Liver (tissue), 9 donors: Measurements from ENCODE around the gene ITGB7. TPM values are rescaled to one million over a fixed set of nuclear protein-coding genes. Genes with fewer than 3 reads are reported as not detected.

Experiments used
- DNase-seq: peaks from one replicate; pipeline ENCODE4 v3.0.0-alpha.2; 2017; ENCODE audit warnings: low spot score
- H3K27ac ChIP-seq, 2 donors: one replicate each; pipeline ENCODE4 v1.7.0; 2013; ENCODE audit warnings: inconsistent platforms in 2 of 2, low read length in 2 of 2, control low read depth in 1 of 2, low read depth in 1 of 2, mild to moderate bottlenecking in 1 of 2
- H3K27me3 ChIP-seq, 4 donors: one replicate each; pipeline versions ENCODE4 v1.6.1 to v1.7.0; 2013; ENCODE audit warnings: low read length in 3 of 4, inconsistent platforms in 1 of 4, mild to moderate bottlenecking in 1 of 4, moderate library complexity in 1 of 4; ENCODE audit not compliant: control insufficient read depth in 4 of 4, insufficient read depth in 4 of 4
- H3K36me3 ChIP-seq, 4 donors: one replicate each; pipeline versions ENCODE4 v1.6.1 to v1.7.0; 2013; ENCODE audit warnings: low read length in 3 of 4, mild to moderate bottlenecking in 3 of 4, low read depth in 1 of 4, moderate library complexity in 1 of 4; ENCODE audit not compliant: control insufficient read depth in 4 of 4, insufficient read depth in 3 of 4
- H3K4me1 ChIP-seq, 4 donors: one replicate each; pipeline versions ENCODE4 v1.6.1 to v1.7.0; 2013; ENCODE audit warnings: low read length in 3 of 4, mild to moderate bottlenecking in 3 of 4, moderate library complexity in 1 of 4; ENCODE audit not compliant: control insufficient read depth in 4 of 4, insufficient read depth in 4 of 4
- H3K4me3 ChIP-seq, 3 donors: one replicate each; pipeline versions ENCODE4 v1.6.1 to v1.7.0; 2013; ENCODE audit warnings: low read length in 3 of 3, control low read depth in 1 of 3, low read depth in 1 of 3, mild to moderate bottlenecking in 1 of 3
- H3K9ac ChIP-seq, 2 donors: one replicate each; pipeline ENCODE4 v1.7.0; 2013; ENCODE audit warnings: low read length in 2 of 2, mild to moderate bottlenecking in 2 of 2, moderate library complexity in 2 of 2, control low read depth in 1 of 2, low read depth in 1 of 2
- H3K9me3 ChIP-seq, 4 donors: one replicate each; pipeline versions ENCODE4 v1.6.1 to v1.7.0; 2013; ENCODE audit warnings: low read length in 3 of 4; ENCODE audit not compliant: control insufficient read depth in 4 of 4
- EGR1 ChIP-seq, 2 donors: IDR thresholded peaks; 2 replicates each; pipeline ENCODE4 v1.6.1; 2016 to 2018; ENCODE audit warnings: antibody characterized with exemption in 2 of 2, low read depth in 2 of 2
- FOXA2 ChIP-seq: IDR thresholded peaks from 2 replicates; pipeline ENCODE4 v1.6.1; 2016; ENCODE audit warnings: antibody characterized with exemption
- GABPA ChIP-seq, 2 donors: IDR thresholded peaks in 1 of 2; conservative IDR thresholded peaks in 1 of 2; 2 replicates each; pipeline ENCODE4 v1.6.1; 2016; ENCODE audit warnings: antibody characterized with exemption in 2 of 2, mild to moderate bottlenecking in 1 of 2, moderate library complexity in 1 of 2
- HNF4A ChIP-seq, 2 donors: conservative IDR thresholded peaks; 2 replicates each; pipeline ENCODE4 v1.6.1; 2016; ENCODE audit warnings: antibody characterized with exemption in 2 of 2, mild to moderate bottlenecking in 2 of 2
- HNF4G ChIP-seq: IDR thresholded peaks from 2 replicates; pipeline ENCODE4 v1.6.1; 2016; ENCODE audit warnings: antibody characterized with exemption
- NR2F2 ChIP-seq: IDR thresholded peaks from 2 replicates; pipeline ENCODE4 v1.6.1; 2016; ENCODE audit warnings: antibody characterized with exemption
- RAD21 ChIP-seq, 2 donors: IDR thresholded peaks; 2 replicates each; pipeline ENCODE4 v1.6.1; 2016; ENCODE audit warnings: antibody characterized with exemption in 2 of 2, mild to moderate bottlenecking in 2 of 2
- REST ChIP-seq: IDR thresholded peaks from 2 replicates; pipeline ENCODE4 v1.6.1; 2016; ENCODE audit warnings: antibody characterized with exemption, mild to moderate bottlenecking
- TAF1 ChIP-seq: conservative IDR thresholded peaks from 2 replicates; pipeline ENCODE4 v1.6.1; 2016; ENCODE audit warnings: antibody characterized with exemption, mild to moderate bottlenecking
- WGBS: extraction: QIAGEN DNeasy Blood & Tissue Kit; methylation state at CpG from one replicate; pipeline ENCODE4 v1.1.7; 2013; 5-methylcytosine and 5-hydroxymethylcytosine counted together
- polyA plus RNA-seq, 2 donors: library from polyadenylated mRNA; stranded (reverse) in 1 of 2; unstranded in 1 of 2; fragments of 200-250 nt in 1 of 2; fragments of >200 nt in 1 of 2; fragmentation: Nextera tagmentation in 1 of 2; extraction: Ambion mirVana in 1 of 2; gene quantifications; one replicate each; pipeline versions ENCODE4 v1.2.1 to v1.2.3, GENCODE V29; 2013 to 2015
- total RNA-seq, 2 donors: library from RNA; depleted of rRNA; stranded (reverse); fragments of >200 nt; gene quantifications; one replicate each; pipeline ENCODE4 v1.2.3, GENCODE V29; 2014
- TF ChIP-seq, protein P1 (sequence below): fragments of 150-350 bp; IDR thresholded peaks from 2 replicates; pipeline ENCODE4 v1.5.1; 2017; ENCODE audit warnings: improper control_type of control experiment, low read depth, low read length; ENCODE audit not compliant: missing input control
- TF ChIP-seq, protein P2 (sequence below): IDR thresholded peaks from 2 replicates; pipeline ENCODE4 v1.6.1; 2016; ENCODE audit warnings: antibody characterized with exemption
- donor health status: healthy.
- donor health status: healthy.
- donor health status: healthy.
- donor health status: healthy.
- donor health status: healthy.

Gene ITGB7
- total and polyA plus RNA-seq, 4 donors: 1.7 to 2.4 (median 2.1) TPM

GRCh38 chr12:53211476-53212381 is 4.7 kb upstream of the ITGB7 start:
- Histone ChIP-seq H3K9me3 (no peaks in the 10 kb centered on the region), H3K4me3 (no peak overlapping the region), H3K27ac (no peak overlapping the region), H3K27me3 (no peaks in the 10 kb centered on the region), H3K36me3 (no peaks in the 10 kb centered on the region), H3K4me1 (peaks cover 0 to 24% (median 0%) of the 10 kb centered on the region in 4 donors), H3K9ac (no peak overlapping the region)
- peak in 1 of 2 donors; percentile 14 for TF ChIP-seq RAD21 (IDR thresholded peaks at IDR 0.05)
- TF ChIP-seq REST: no peak
- TF ChIP-seq HNF4G: no peak
- 87% methylated on average over 13 of the region's 13 CpGs for WGBS
- no peak for DNase-seq

- peaks cover 0 to 24% (median 0%) of the 10 kb centered on the region in 4 donors for H3K4me1 ChIP-seq
These were observed 3.8 kb upstream of the ITGB7 start for GRCh38 chr12:53210843-53211242.

DNA sequence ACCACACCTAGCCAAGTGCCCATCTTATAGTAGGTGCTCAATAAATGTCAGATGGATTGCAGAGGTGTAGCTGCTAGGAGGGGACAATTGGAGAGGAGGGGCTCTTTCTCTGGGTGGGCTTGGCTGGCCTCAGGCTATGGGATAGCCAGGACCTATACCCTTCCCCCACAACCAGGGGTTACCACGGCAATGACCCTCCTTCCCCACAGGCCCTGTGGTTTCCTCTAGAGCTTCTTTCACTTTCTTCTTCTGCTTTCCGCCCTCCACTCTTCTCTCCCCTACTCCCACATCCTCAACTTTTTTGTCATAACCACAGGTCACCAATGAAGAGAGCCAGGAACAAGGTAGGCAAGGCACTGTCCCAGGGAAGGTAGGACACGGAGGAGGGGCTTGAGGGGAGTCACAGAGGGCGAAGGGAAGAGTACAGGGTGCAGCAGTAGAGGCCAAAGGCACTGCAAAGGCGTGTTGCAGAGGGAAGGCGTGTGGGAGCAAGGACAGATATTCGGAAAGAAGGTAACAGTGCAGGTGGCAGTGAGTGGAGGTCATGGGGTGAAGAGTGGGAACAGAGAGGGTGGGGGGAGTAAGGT is 1.9 kb upstream of the ITGB7 start:
- TF ChIP-seq FOXA2: no peak
- no peak for TF ChIP-seq NR2F2
- TF ChIP-seq REST: no peak
- TF ChIP-seq EGR1 (IDR thresholded peaks at IDR 0.05; ENCODE audit: low read depth in 2 of 2): no peak
- TF ChIP-seq, protein P1, sequence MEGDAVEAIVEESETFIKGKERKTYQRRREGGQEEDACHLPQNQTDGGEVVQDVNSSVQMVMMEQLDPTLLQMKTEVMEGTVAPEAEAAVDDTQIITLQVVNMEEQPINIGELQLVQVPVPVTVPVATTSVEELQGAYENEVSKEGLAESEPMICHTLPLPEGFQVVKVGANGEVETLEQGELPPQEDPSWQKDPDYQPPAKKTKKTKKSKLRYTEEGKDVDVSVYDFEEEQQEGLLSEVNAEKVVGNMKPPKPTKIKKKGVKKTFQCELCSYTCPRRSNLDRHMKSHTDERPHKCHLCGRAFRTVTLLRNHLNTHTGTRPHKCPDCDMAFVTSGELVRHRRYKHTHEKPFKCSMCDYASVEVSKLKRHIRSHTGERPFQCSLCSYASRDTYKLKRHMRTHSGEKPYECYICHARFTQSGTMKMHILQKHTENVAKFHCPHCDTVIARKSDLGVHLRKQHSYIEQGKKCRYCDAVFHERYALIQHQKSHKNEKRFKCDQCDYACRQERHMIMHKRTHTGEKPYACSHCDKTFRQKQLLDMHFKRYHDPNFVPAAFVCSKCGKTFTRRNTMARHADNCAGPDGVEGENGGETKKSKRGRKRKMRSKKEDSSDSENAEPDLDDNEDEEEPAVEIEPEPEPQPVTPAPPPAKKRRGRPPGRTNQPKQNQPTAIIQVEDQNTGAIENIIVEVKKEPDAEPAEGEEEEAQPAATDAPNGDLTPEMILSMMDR: no peak
- TF ChIP-seq TAF1: no peak
- TF ChIP-seq, protein P2, sequence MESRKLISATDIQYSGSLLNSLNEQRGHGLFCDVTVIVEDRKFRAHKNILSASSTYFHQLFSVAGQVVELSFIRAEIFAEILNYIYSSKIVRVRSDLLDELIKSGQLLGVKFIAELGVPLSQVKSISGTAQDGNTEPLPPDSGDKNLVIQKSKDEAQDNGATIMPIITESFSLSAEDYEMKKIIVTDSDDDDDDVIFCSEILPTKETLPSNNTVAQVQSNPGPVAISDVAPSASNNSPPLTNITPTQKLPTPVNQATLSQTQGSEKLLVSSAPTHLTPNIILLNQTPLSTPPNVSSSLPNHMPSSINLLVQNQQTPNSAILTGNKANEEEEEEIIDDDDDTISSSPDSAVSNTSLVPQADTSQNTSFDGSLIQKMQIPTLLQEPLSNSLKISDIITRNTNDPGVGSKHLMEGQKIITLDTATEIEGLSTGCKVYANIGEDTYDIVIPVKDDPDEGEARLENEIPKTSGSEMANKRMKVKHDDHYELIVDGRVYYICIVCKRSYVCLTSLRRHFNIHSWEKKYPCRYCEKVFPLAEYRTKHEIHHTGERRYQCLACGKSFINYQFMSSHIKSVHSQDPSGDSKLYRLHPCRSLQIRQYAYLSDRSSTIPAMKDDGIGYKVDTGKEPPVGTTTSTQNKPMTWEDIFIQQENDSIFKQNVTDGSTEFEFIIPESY: no peak
- TF ChIP-seq GABPA (IDR thresholded peaks at IDR 0.05 in 1 of 2, conservative IDR thresholded peaks at IDR 0.05 in 1 of 2): no peak
- DNase-seq: no peak
- Histone ChIP-seq H3K36me3 (no peaks in the 10 kb centered on the region), H3K4me3 (no peak overlapping the region), H3K9ac (no peak overlapping the region), H3K27me3 (no peaks in the 10 kb centered on the region), H3K27ac (peak overlapping the region in 1 of 2 donors; percentile 36), H3K9me3 (no peaks in the 10 kb centered on the region), H3K4me1 (peaks cover 0 to 14% (median 0%) of the 10 kb centered on the region in 4 donors)
- WGBS: 64% methylated on average over 7 of the region's 7 CpGs

More at GRCh38 chr12:53210843-53211242, 3.8 kb upstream of the ITGB7 start:
- WGBS: 43% methylated on average over 4 of the region's 4 CpGs
- Histone ChIP-seq H3K4me3 (no peak overlapping the region), H3K36me3 (no peaks in the 10 kb centered on the region), H3K9ac (no peak overlapping the region), H3K9me3 (no peaks in the 10 kb centered on the region), H3K27ac (no peak overlapping the region), H3K27me3 (no peaks in the 10 kb centered on the region)
- no peak for DNase-seq
- TF ChIP-seq HNF4A (conservative IDR thresholded peaks at IDR 0.05): peak in 1 of 2 donors; percentile 9
- TF ChIP-seq GABPA (IDR thresholded peaks at IDR 0.05 in 1 of 2, conservative IDR thresholded peaks at IDR 0.05 in 1 of 2): no peak
